ENCODE results near the gene EIPR1. TPM values are rescaled to one million over a fixed set of nuclear protein-coding genes. Genes with fewer than 3 reads are reported as not detected.
A peak's percentile ranks its signal among the peaks of the same experiment; 100 is the strongest.

EIPR1 gene
- total and polyA plus RNA-seq, 2 of the 13 experiments (the other 11 are each of a cell fraction or from before 2014, with no cell fraction given): 70.0 to 96.3 TPM

GRCh38 chr2:3377612-3378432 is at the start of gene EIPR1 (continued):
- TF ChIP-seq ZNF260 (CRISPR knock-in tag; IDR thresholded peaks at IDR 0.05; ENCODE audit: borderline replicate concordance, low read depth) (no peak), ZBTB7B (CRISPR knock-in tag; IDR thresholded peaks at IDR 0.05) (peak; percentile 81), ADNP (CRISPR knock-in tag; IDR thresholded peaks at IDR 0.05) (no peak; the same call in 1 of the 2 replicates), ELF1 (CRISPR knock-in tag; IDR thresholded peaks at IDR 0.05) (peak; percentile 99), ELF4 (CRISPR knock-in tag; IDR thresholded peaks at IDR 0.05; ENCODE audit: borderline replicate concordance) (peak; percentile 95), AGO2 (optimal IDR thresholded peaks at IDR 0.05; ENCODE audit: low read depth, low read length) (peak; percentile 85), ARID3A (IDR thresholded peaks at IDR 0.05; ENCODE audit: low read depth, low read length) (peak; percentile 69), HOXA3 (CRISPR knock-in tag; IDR thresholded peaks at IDR 0.05) (peak; percentile 90), ZNF468 (CRISPR knock-in tag; IDR thresholded peaks at IDR 0.05) (no peak), ZNF788 (CRISPR knock-in tag; IDR thresholded peaks at IDR 0.05; ENCODE audit: borderline replicate concordance) (peak; percentile 98), ZXDC (CRISPR knock-in tag; IDR thresholded peaks at IDR 0.05) (peak; percentile 83), ZBTB10 (CRISPR knock-in tag; IDR thresholded peaks at IDR 0.05; ENCODE audit: borderline replicate concordance) (peak; percentile 18; the same call in 1 of the 2 replicates), HOXD1 (CRISPR knock-in tag; IDR thresholded peaks at IDR 0.05) (peak; percentile 78), BRCA1 (CRISPR knock-in tag; IDR thresholded peaks at IDR 0.05) (no peak), PREB (CRISPR knock-in tag; IDR thresholded peaks at IDR 0.05) (no peak), SP1 (IDR thresholded peaks at IDR 0.05) (no peak), SP1 (CRISPR knock-in tag; IDR thresholded peaks at IDR 0.05) (peak; percentile 67; the same call in 1 of the 2 replicates), TEAD2 (CRISPR knock-in tag; IDR thresholded peaks at IDR 0.05) (no peak), ZNF768 (CRISPR knock-in tag; IDR thresholded peaks at IDR 0.05) (peak; percentile 68; the same call in 1 of the 2 replicates), HOXA5 (CRISPR knock-in tag; IDR thresholded peaks at IDR 0.05) (peak; percentile 89)

All from HepG2 (cell line).